ENCODE data around the gene ATP6V0A1. TPM values are rescaled to one million over a fixed set of nuclear protein-coding genes. Genes with fewer than 3 reads are reported as not detected.

Gene ATP6V0A1
- total RNA-seq, 1 experiment from 2014 or later, result 53.4 TPM

DNA sequence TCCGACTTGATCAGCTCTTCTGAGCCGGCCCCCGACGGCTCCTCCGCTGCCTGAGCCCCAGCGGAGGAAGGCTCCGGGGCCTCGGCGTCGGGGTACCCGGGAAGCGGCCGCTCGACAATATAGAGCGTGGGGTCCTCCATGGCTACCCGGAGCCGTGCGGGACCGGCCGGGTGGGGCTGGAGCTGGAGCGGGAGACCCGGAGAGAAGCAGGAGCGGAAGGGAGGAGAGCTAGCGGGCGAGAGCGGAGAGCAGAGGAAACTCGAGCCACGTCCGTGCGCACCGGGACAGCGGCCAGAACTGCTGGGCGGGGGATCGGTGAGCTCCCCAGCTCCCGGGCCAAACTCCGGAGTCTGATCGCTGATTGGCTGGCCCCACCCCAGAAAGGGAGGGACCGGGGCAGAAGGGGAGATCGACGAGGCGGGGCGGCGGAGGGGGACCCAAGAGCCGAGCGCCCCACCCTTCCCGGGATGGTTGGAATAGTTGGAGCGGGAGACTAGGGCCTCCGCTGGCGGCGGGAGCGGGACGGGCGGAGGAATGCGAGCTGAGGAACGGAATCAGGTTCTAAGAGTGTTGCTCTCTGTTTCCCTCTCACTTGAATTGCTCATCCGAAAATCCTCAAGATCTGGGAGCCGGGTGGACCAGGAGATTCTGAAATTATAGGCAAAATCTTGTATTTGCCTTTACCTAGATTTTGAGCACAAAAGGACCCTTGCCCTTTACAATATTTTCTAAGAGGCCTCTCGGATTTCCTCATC, 35.5 kb upstream of the ATP6V0A1 start, which contains the start of gene CAVIN1:
TSS of gene CAVIN1 (minus strand) at position 299 of the 755 bp plus-strand sequence. CDS start at position 140, 159 bp downstream.
- BruUV-seq (replicated peaks), result no TSS peak
- Histone ChIP-seq H3K27ac (ENCODE audit: low read length) (peak within 1 kb of the TSS; percentile 94), H3K4me3 (ENCODE audit: low read depth in 2 of 2, low read length in 2 of 2) (peak within 1 kb of the TSS; percentile 62 to 88), H3K4me1 (ENCODE audit: control insufficient read depth, insufficient read depth, low read length) (peaks cover 27% of the 10 kb centered on the region), H3K36me3 (ENCODE audit: control insufficient read depth, insufficient read depth, low read length) (no peaks in the 10 kb centered on the region; the same call in 1 of the 2 replicates), H3K27me3 (ENCODE audit: control insufficient read depth, insufficient read depth, low read length) (no peaks in the 10 kb centered on the region), H3K9me3 (ENCODE audit: control insufficient read depth, insufficient read depth, low read depth, low read length) (no peaks in the 10 kb centered on the region)
- in situ Hi-C loops (cut with HindIII; ENCODE audit: low pct_unique_long_range_greater_than_20kb, low sequenced_read_pairs) (no loop called here), intact Hi-C loops (cut with micrococcal nuclease; ENCODE audit: unreplicated experiment) (loop anchor here (10.0 kb wide), 1 partner anchor 102 kb away; no protein-coding TSS in a partner anchor)
- ATAC-seq (peak; percentile 83), DNase-seq (ENCODE audit: low read depth, low spot score) (no peak)
- TF ChIP-seq, protein P1, sequence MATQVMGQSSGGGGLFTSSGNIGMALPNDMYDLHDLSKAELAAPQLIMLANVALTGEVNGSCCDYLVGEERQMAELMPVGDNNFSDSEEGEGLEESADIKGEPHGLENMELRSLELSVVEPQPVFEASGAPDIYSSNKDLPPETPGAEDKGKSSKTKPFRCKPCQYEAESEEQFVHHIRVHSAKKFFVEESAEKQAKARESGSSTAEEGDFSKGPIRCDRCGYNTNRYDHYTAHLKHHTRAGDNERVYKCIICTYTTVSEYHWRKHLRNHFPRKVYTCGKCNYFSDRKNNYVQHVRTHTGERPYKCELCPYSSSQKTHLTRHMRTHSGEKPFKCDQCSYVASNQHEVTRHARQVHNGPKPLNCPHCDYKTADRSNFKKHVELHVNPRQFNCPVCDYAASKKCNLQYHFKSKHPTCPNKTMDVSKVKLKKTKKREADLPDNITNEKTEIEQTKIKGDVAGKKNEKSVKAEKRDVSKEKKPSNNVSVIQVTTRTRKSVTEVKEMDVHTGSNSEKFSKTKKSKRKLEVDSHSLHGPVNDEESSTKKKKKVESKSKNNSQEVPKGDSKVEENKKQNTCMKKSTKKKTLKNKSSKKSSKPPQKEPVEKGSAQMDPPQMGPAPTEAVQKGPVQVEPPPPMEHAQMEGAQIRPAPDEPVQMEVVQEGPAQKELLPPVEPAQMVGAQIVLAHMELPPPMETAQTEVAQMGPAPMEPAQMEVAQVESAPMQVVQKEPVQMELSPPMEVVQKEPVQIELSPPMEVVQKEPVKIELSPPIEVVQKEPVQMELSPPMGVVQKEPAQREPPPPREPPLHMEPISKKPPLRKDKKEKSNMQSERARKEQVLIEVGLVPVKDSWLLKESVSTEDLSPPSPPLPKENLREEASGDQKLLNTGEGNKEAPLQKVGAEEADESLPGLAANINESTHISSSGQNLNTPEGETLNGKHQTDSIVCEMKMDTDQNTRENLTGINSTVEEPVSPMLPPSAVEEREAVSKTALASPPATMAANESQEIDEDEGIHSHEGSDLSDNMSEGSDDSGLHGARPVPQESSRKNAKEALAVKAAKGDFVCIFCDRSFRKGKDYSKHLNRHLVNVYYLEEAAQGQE (IDR thresholded peaks at IDR 0.05; ENCODE audit: insufficient read depth in 1 of 2, low read depth in 2 of 2, low read length in 1 of 2), result peak in 1 of 2 experiments; percentile 70; a peak in 1 of 4 replicates
- TF ChIP-seq, protein P2, sequence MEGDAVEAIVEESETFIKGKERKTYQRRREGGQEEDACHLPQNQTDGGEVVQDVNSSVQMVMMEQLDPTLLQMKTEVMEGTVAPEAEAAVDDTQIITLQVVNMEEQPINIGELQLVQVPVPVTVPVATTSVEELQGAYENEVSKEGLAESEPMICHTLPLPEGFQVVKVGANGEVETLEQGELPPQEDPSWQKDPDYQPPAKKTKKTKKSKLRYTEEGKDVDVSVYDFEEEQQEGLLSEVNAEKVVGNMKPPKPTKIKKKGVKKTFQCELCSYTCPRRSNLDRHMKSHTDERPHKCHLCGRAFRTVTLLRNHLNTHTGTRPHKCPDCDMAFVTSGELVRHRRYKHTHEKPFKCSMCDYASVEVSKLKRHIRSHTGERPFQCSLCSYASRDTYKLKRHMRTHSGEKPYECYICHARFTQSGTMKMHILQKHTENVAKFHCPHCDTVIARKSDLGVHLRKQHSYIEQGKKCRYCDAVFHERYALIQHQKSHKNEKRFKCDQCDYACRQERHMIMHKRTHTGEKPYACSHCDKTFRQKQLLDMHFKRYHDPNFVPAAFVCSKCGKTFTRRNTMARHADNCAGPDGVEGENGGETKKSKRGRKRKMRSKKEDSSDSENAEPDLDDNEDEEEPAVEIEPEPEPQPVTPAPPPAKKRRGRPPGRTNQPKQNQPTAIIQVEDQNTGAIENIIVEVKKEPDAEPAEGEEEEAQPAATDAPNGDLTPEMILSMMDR (IDR thresholded peaks at IDR 0.05), result no peak
- TF ChIP-seq POLR2AphosphoS5 (IDR thresholded peaks at IDR 0.05; ENCODE audit: low read depth, low read length) (peak; percentile 92), SIN3A (IDR thresholded peaks at IDR 0.05; ENCODE audit: borderline replicate concordance, insufficient read depth, low read depth, low read length) (no peak; the same call in 1 of the 2 replicates), TCF7L2 (IDR thresholded peaks at IDR 0.05; ENCODE audit: low read depth, low read length) (no peak)
- ChIA-PET CTCF (interaction anchor here (0.6 to 0.9 kb wide), 2 partner anchors 9 to 95 kb away, joined by 5 read pairs; no protein-coding TSS in a partner anchor), POLR2A (interaction anchor here (0.6 to 1.1 kb wide), 4 partner anchors 10 to 86 kb away, joined by 3 to 5 read pairs (median 3); partner anchors contain the start of gene STAT3)

DNA sequence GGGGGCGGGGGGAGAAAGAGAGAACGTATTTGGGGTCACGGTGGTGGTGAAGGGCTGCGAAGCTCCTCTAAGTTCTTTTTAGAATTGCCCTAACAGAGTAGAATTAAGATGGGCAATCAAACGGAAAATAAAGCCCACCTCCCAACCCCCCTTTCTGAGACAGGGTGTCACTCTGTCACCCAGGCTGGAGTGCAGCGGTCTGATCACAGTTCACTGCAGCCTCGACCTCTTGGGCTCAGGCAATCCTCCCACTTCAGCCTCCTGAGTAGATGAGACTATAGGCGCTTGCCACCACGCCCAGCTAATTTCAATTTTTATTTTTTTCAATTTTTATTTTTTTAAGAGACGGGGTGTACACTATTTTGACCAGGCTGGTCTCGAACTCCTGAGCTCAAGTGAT, 34.9 kb upstream of the ATP6V0A1 start:
- ChIA-PET POLR2A (interaction anchor here (0.6 to 1.1 kb wide), 2 partner anchors 25 to 35 kb away, joined by 3 read pairs; partner anchors contain the start of gene STAT3), CTCF (no interaction called here)
- H3K4me1 ChIP-seq (ENCODE audit: control insufficient read depth, insufficient read depth, low read length), result peaks cover 29% of the 10 kb centered on the region
- no peaks in the 10 kb centered on the region for H3K9me3 ChIP-seq (ENCODE audit: control insufficient read depth, insufficient read depth, low read depth, low read length)
- peak overlapping the region; percentile 94 for H3K27ac ChIP-seq (ENCODE audit: low read length)
- intact Hi-C loops (cut with micrococcal nuclease; ENCODE audit: unreplicated experiment) (loop anchor here (10.0 kb wide), 1 partner anchor 101 kb away; no protein-coding TSS in a partner anchor), in situ Hi-C loops (cut with HindIII; ENCODE audit: low pct_unique_long_range_greater_than_20kb, low sequenced_read_pairs) (no loop called here)
- H3K36me3 ChIP-seq (ENCODE audit: control insufficient read depth, insufficient read depth, low read length), result no peaks in the 10 kb centered on the region; the same call in 1 of the 2 replicates
- BruUV-seq (replicated peaks), result TSS peak; percentile 94
- TF ChIP-seq TCF7L2 (IDR thresholded peaks at IDR 0.05; ENCODE audit: low read depth, low read length), result no peak
- no peak for TF ChIP-seq SIN3A (IDR thresholded peaks at IDR 0.05; ENCODE audit: borderline replicate concordance, insufficient read depth, low read depth, low read length)
- TF ChIP-seq, protein P2 (IDR thresholded peaks at IDR 0.05), result no peak
- TF ChIP-seq POLR2AphosphoS5 (IDR thresholded peaks at IDR 0.05; ENCODE audit: low read depth, low read length), result no peak
- TF ChIP-seq, protein P1 (IDR thresholded peaks at IDR 0.05; ENCODE audit: insufficient read depth in 1 of 2, low read depth in 2 of 2, low read length in 1 of 2), result no peak
- H3K27me3 ChIP-seq (ENCODE audit: control insufficient read depth, insufficient read depth, low read length), result no peaks in the 10 kb centered on the region
- H3K4me3 ChIP-seq (ENCODE audit: low read depth in 2 of 2, low read length in 2 of 2), result peak overlapping the region; percentile 62 to 88
- DNase-seq (ENCODE audit: low read depth, low spot score) (no peak), ATAC-seq (no peak)

Data from Panc1 (cell line).